B cell (primary cell): Measurements from ENCODE around the gene BCL6B. TPM values are rescaled to one million over a fixed set of nuclear protein-coding genes. Genes with fewer than 3 reads are reported as not detected.

Experiments used
- ATAC-seq: fragments of 200-7000 bp; cut with Tn5 transposase; one replicate; pipeline ENCODE4 v1.10.0; 2021; ENCODE audit warnings: low read depth, mild to moderate bottlenecking, moderate number of reproducible peaks, moderate library complexity
- CTCF ChIA-PET: fragments of 350-600 bp; sonication (Branson Sonifier 250); formaldehyde crosslinking; loops from one replicate; lab custom pipeline; 2021; ENCODE audit warnings: antibody characterized with exemption, inconsistent platforms; lab: Charles Lee
- POLR2A ChIA-PET: fragments of 350-600 bp; sonication (Branson Sonifier 250); formaldehyde crosslinking; loops from one replicate; lab custom pipeline; 2021; ENCODE audit warnings: antibody characterized with exemption; lab: Charles Lee
- DNase-seq: peaks from one replicate; pipeline ENCODE4 v3.0.0; 2013
- H2AFZ ChIP-seq: 2 replicates; pipeline ENCODE4 v1.6.1; 2012; ENCODE audit warnings: mild to moderate bottlenecking, low read depth, low read length; ENCODE audit not compliant: insufficient read depth, poor library complexity, severe bottlenecking
- H3K27ac ChIP-seq, 2 donors: 1 replicate in 1 of 2; 2 replicates in 1 of 2; pipeline ENCODE4 v1.5.1; 2012 to 2013; ENCODE audit warnings: low read length in 2 of 2, mild to moderate bottlenecking in 2 of 2, moderate library complexity in 1 of 2
- H3K27me3 ChIP-seq, 4 experiments: fragments of 200-600 bp in 1 of 4; sonication (generic) in 1 of 4; replicated peaks in 1 of 4; 1 replicate in 2 of 4; 2 replicates in 2 of 4; pipeline versions ENCODE4 v1.6.1 to v1.7.0; 2013 to 2016; ENCODE audit warnings: low read length in 3 of 4, mild to moderate bottlenecking in 2 of 4, mixed read lengths in 1 of 4, moderate library complexity in 1 of 4; ENCODE audit not compliant: insufficient read depth in 4 of 4, control insufficient read depth in 3 of 4; ENCODE audit errors: control extremely low read depth in 1 of 4
- H3K36me3 ChIP-seq, 2 experiments: replicated peaks in 1 of 2; 1 replicate in 1 of 2; 2 replicates in 1 of 2; pipeline versions ENCODE4 v1.6.1 to v1.7.1; 2013; ENCODE audit warnings: low read length in 1 of 2; ENCODE audit not compliant: insufficient read depth in 2 of 2, control insufficient read depth in 1 of 2; ENCODE audit errors: control extremely low read depth in 1 of 2, extremely low read depth in 1 of 2
- H3K4me1 ChIP-seq, 2 donors: fragments of 200-600 bp in 1 of 2; sonication (generic) in 1 of 2; 1 replicate in 1 of 2; 2 replicates in 1 of 2; pipeline versions ENCODE4 v1.5.1 to v1.6.1; 2013 to 2017; ENCODE audit warnings: low read length in 2 of 2; ENCODE audit not compliant: control insufficient read depth in 2 of 2, insufficient read depth in 2 of 2
- H3K4me2 ChIP-seq: replicated peaks from 2 replicates; pipeline ENCODE3; 2012; ENCODE audit warnings: mild to moderate bottlenecking, low read depth, low read length; ENCODE audit not compliant: poor library complexity, severe bottlenecking
- H3K4me3 ChIP-seq, 5 experiments: fragments of 200-600 bp in 1 of 5; sonication (generic) in 1 of 5; 1 replicate in 3 of 5; 2 replicates in 2 of 5; pipeline versions ENCODE4 v1.5.1 to v1.7.0; 2011 to 2016; ENCODE audit warnings: low read length in 4 of 5, mild to moderate bottlenecking in 4 of 5, low read depth in 2 of 5, control low read depth in 1 of 5, moderate library complexity in 1 of 5; ENCODE audit not compliant: insufficient read depth in 1 of 5; ENCODE audit errors: control extremely low read depth in 1 of 5, extremely low read depth in 1 of 5
- H3K79me2 ChIP-seq: fragments of 200-600 bp; sonication (generic); one replicate; pipeline ENCODE4 v1.6.0; 2016; ENCODE audit warnings: low read length; ENCODE audit not compliant: control insufficient read depth, insufficient read depth
- H3K9ac ChIP-seq: fragments of 200-600 bp; sonication (generic); 2 replicates; pipeline ENCODE4 v1.6.1; 2017; ENCODE audit warnings: mild to moderate bottlenecking, low read length, moderate library complexity
- H3K9me3 ChIP-seq, 3 donors: one replicate each; pipeline versions ENCODE4 v1.6.1 to v1.7.1; 2013; ENCODE audit warnings: low read length in 2 of 3; ENCODE audit not compliant: control insufficient read depth in 2 of 3, insufficient read depth in 1 of 3; ENCODE audit errors: control extremely low read depth in 1 of 3
- H4K20me1 ChIP-seq: 2 replicates; pipeline ENCODE4 v1.6.0; 2012; ENCODE audit warnings: mild to moderate bottlenecking, low read length; ENCODE audit not compliant: insufficient read depth, control insufficient read depth, poor library complexity, severe bottlenecking
- H3K27ac Mint-ChIP-seq: one replicate; pipeline ENCODE4 v1.8.0; 2021; ENCODE audit warnings: mixed read lengths
- H3K27me3 Mint-ChIP-seq: one replicate; pipeline ENCODE4 v1.8.0; 2021; ENCODE audit warnings: mixed read lengths
- H3K4me1 Mint-ChIP-seq: one replicate; pipeline ENCODE4 v1.8.0; 2021; ENCODE audit warnings: mixed read lengths
- H3K4me3 Mint-ChIP-seq: one replicate; pipeline ENCODE4 v1.8.0; 2021; ENCODE audit warnings: mixed read lengths
- H3K9me3 Mint-ChIP-seq: one replicate; pipeline ENCODE4 v1.8.0; 2022; ENCODE audit warnings: mixed read lengths; ENCODE audit not compliant: insufficient read depth
- CTCF ChIP-seq: fragments of 200-600 bp; IDR thresholded peaks from one replicate; pipeline ENCODE4 v1.8.0; 2022; ENCODE audit warnings: antibody characterized with exemption, mild to moderate bottlenecking
- EZH2 ChIP-seq: IDR thresholded peaks from 2 replicates; pipeline ENCODE4 v1.6.1; 2012; ENCODE audit warnings: borderline replicate concordance, low read depth, mild to moderate bottlenecking, moderate library complexity, low read length; ENCODE audit not compliant: insufficient read depth, poor library complexity, severe bottlenecking
- WGBS: methylation state at CpG from one replicate; pipeline ENCODE4 v1.1.5; 2013; ENCODE audit warnings: missing lambda C conversion rate; ENCODE audit not compliant: insufficient coverage; 5-methylcytosine and 5-hydroxymethylcytosine counted together
- intact Hi-C: fragments of 100-400 bp; cut with micrococcal nuclease; formaldehyde crosslinking; loops from one replicate; pipeline ENCODE4 v1.10.0; 2022
- polyA plus RNA-seq: library from polyadenylated mRNA; depleted of rRNA; stranded (reverse); fragments of >200 nt; gene quantifications from 2 replicates; pipeline ENCODE4 v1.2.3, GENCODE V29; 2012
- total RNA-seq, 2 donors: library from RNA; stranded (reverse); fragments of 120-200 nt in 1 of 2; gene quantifications; 1 replicate in 1 of 2; 2 replicates in 1 of 2; pipeline versions ENCODE4 v1.2.3 to v1.2.4, GENCODE V29; 2013 to 2022

Gene BCL6B
- total and polyA plus RNA-seq, 2 donors (not counting 1 experiment from before 2014, with no cell fraction given), result 0.25 to 0.34 TPM

DNA sequence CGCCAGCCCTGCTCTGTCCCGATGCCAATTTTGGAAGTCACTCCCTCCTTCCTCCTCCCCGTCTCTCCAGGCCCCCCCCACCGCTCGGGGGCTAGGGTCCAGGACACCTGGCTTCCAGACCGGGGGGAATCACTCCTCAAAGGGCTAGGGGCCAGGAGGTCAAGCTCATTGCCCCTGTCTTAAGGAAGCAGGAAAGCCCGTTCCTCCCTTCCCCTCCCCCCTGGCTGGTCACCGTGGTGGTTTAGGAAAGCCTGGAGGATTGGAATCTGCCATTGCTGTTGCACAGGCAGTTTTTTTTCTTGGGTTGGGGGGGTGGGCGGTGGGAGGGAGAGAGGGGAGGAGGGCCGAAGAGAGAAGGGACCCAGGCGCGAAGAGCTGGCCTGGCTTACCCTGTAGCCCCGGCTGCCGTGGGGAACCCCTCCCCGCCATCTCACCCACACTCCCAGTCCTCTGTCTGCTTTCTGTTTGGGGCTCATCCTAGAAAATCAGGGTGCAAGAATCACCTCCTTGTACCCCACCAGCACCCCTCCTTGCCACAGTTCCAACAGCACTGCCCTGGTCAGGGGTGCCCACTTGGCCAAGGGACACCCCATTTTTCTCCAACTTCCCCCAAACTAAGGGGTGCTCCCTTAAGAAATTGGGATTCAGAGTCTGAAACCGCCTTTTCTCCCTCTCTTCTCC, 2.9 kb upstream of the BCL6B start:
- peaks cover 43% of the 10 kb centered on the region for H3K4me1 Mint-ChIP-seq
- Histone ChIP-seq H3K4me2 (no peak overlapping the region), H3K4me3 (no peak overlapping the region), H3K4me1 (peaks cover 32 to 45% of the 10 kb centered on the region in 2 donors), H3K27me3 (no peaks in the 10 kb centered on the region), H3K9me3 (peaks cover 0 to 17% (median 0%) of the 10 kb centered on the region in 3 donors), H2AFZ (no peak overlapping the region), H3K36me3 (peaks cover 0 to 13% of the 10 kb centered on the region in 2 experiments), H3K9ac (no peak overlapping the region), H3K27ac (no peak overlapping the region), H4K20me1 (no peaks in the 10 kb centered on the region), H3K79me2 (peaks cover 11% of the 10 kb centered on the region)
- no peaks in the 10 kb centered on the region for H3K27me3 Mint-ChIP-seq
- TF ChIP-seq EZH2 (no peak), CTCF (no peak)
- DNase-seq (no peak), ATAC-seq (no peak)
- intact Hi-C loops, result loop anchor here (10.0 kb wide), 2 partner anchors 555 to 815 kb away; partner anchors contain the start of genes CD68 and KDM6B
- no peak overlapping the region for H3K4me3 Mint-ChIP-seq
- ChIA-PET CTCF (interaction anchor here (0.7 to 7.2 kb wide), 7 partner anchors 8 to 164 kb away, joined by 3 to 84 read pairs (median 39); partner anchors contain the start of genes RNASEK and SLC16A11), POLR2A (no interaction called here)
- whole genome bisulfite sequencing, result 100% methylated on average over 1 of the region's 16 CpGs
- no peaks in the 10 kb centered on the region for H3K9me3 Mint-ChIP-seq
- H3K27ac Mint-ChIP-seq, result no peak overlapping the region
